DOHH2 (cell line): ENCODE data around the gene CMAS.

Source experiments
- H3F3A ChIP-seq: fragments of 200-600 bp; sonication (generic), shearing (Covaris generic); 2 replicates; pipeline ENCODE4 v1.6.0; 2016; ENCODE audit warnings: antibody characterized with exemption, mild to moderate bottlenecking; ENCODE audit not compliant: control insufficient read depth, insufficient read depth
- H3K27ac ChIP-seq: fragments of 200-600 bp; sonication (generic); 2 replicates; pipeline ENCODE4 v1.5.1; 2014; ENCODE audit warnings: low read depth, mild to moderate bottlenecking, low read length, moderate library complexity
- H3K27me3 ChIP-seq: fragments of 200-600 bp; sonication (generic); 2 replicates; pipeline ENCODE4 v1.6.1; 2014; ENCODE audit warnings: mild to moderate bottlenecking, low read length, mixed read lengths; ENCODE audit not compliant: control insufficient read depth
- H3K36me3 ChIP-seq: fragments of 200-600 bp; sonication (generic); 2 replicates; pipeline ENCODE4 v1.6.1; 2014; ENCODE audit warnings: mild to moderate bottlenecking, low read length, moderate library complexity, mixed read lengths; ENCODE audit not compliant: control insufficient read depth
- H3K4me1 ChIP-seq: fragments of 200-600 bp; sonication (generic); 2 replicates; pipeline ENCODE4 v1.6.1; 2014; ENCODE audit warnings: mild to moderate bottlenecking, low read length, mixed read lengths; ENCODE audit not compliant: control insufficient read depth
- H3K4me2 ChIP-seq: fragments of 200-600 bp; sonication (generic); 2 replicates; pipeline ENCODE4 v1.6.0; 2014; ENCODE audit warnings: mild to moderate bottlenecking, low read length, moderate library complexity
- H3K4me3 ChIP-seq: fragments of 200-600 bp; sonication (generic); 2 replicates; pipeline ENCODE4 v1.5.1; 2014; ENCODE audit warnings: mild to moderate bottlenecking, low read length, mixed read lengths
- H3K79me2 ChIP-seq: fragments of 200-600 bp; sonication (generic); 2 replicates; pipeline ENCODE4 v1.6.1; 2014; ENCODE audit warnings: mild to moderate bottlenecking, low read length, mixed read lengths; ENCODE audit not compliant: control insufficient read depth
- H3K9me2 ChIP-seq: fragments of 200-600 bp; sonication (generic); replicated peaks from 2 replicates; pipeline ENCODE4 v1.6.1; 2014; ENCODE audit warnings: mild to moderate bottlenecking, low read length, mixed read lengths; ENCODE audit not compliant: control insufficient read depth
- H3K9me3 ChIP-seq: fragments of 200-600 bp; sonication (generic); 2 replicates; pipeline ENCODE4 v1.6.1; 2014; ENCODE audit warnings: antibody characterized with exemption, low read length, mixed read lengths; ENCODE audit not compliant: control insufficient read depth, insufficient read depth
- H4K20me1 ChIP-seq: fragments of 200-600 bp; sonication (generic); 2 replicates; pipeline ENCODE4 v1.6.0; 2014; ENCODE audit warnings: low read depth, mild to moderate bottlenecking, antibody characterized with exemption, low read length, moderate library complexity; ENCODE audit not compliant: control insufficient read depth, insufficient read depth
- CTCF ChIP-seq: fragments of 200-600 bp; sonication (generic); IDR thresholded peaks from one replicate; pipeline ENCODE4 v1.5.1; 2014; ENCODE audit warnings: antibody characterized with exemption, mild to moderate bottlenecking, low read depth, low read length; ENCODE audit not compliant: poor library complexity, severe bottlenecking
- EZH2phosphoT487 ChIP-seq: fragments of 200-600 bp; sonication (generic); IDR thresholded peaks from 2 replicates; pipeline ENCODE4 v1.6.1; 2017; ENCODE audit warnings: borderline replicate concordance, mild to moderate bottlenecking, antibody characterized with exemption, low read length, moderate library complexity, mixed read lengths

Gene CMAS

GRCh38 chr12:22100958-22101748, 55.1 kb downstream of the CMAS start:
- Histone ChIP-seq H4K20me1 (no peaks in the 10 kb centered on the region), H3K9me3 (no peaks in the 10 kb centered on the region), H3K4me1 (no peaks in the 10 kb centered on the region), H3F3A (no peaks in the 10 kb centered on the region), H3K27ac (no peak overlapping the region), H3K79me2 (no peaks in the 10 kb centered on the region), H3K9me2 (no peaks in the 10 kb centered on the region), H3K4me3 (no peak overlapping the region), H3K36me3 (no peaks in the 10 kb centered on the region), H3K27me3 (no peaks in the 10 kb centered on the region), H3K4me2 (no peak overlapping the region)
- TF ChIP-seq CTCF (peak; percentile 52), EZH2phosphoT487 (no peak)

GRCh38 chr12:22101749-22102243, 55.8 kb downstream of the CMAS start:
- no peaks in the 10 kb centered on the region for H3K79me2 ChIP-seq
- H3K4me2 ChIP-seq = no peak overlapping the region
- H3K27ac ChIP-seq = no peak overlapping the region
- no peaks in the 10 kb centered on the region for H3K9me3 ChIP-seq
- H4K20me1 ChIP-seq = no peaks in the 10 kb centered on the region
- H3K4me3 ChIP-seq = no peak overlapping the region
- no peaks in the 10 kb centered on the region for H3K27me3 ChIP-seq
- no peaks in the 10 kb centered on the region for H3F3A ChIP-seq
- H3K4me1 ChIP-seq = no peaks in the 10 kb centered on the region
- TF ChIP-seq EZH2phosphoT487 = no peak
- no peak for TF ChIP-seq CTCF
- no peaks in the 10 kb centered on the region for H3K9me2 ChIP-seq
- H3K36me3 ChIP-seq = no peaks in the 10 kb centered on the region

GRCh38 chr12:22103418-22103817, 57.4 kb downstream of the CMAS start:
- TF ChIP-seq CTCF (no peak), EZH2phosphoT487 (no peak)
- Histone ChIP-seq H3K36me3 (no peaks in the 10 kb centered on the region), H3F3A (no peaks in the 10 kb centered on the region), H3K9me3 (no peaks in the 10 kb centered on the region), H3K4me1 (no peaks in the 10 kb centered on the region), H3K79me2 (no peaks in the 10 kb centered on the region), H3K4me3 (no peak overlapping the region), H3K27me3 (no peaks in the 10 kb centered on the region), H3K9me2 (no peaks in the 10 kb centered on the region), H4K20me1 (no peaks in the 10 kb centered on the region), H3K4me2 (no peak overlapping the region), H3K27ac (no peak overlapping the region)
